ENCODE measurements around the gene STK17A.
"Not testable (repeated sequence)": the region's sequence is repeated elsewhere in the genome, so short reads cannot be mapped to it uniquely, and the experiment has no call there.

STK17A gene

DNA sequence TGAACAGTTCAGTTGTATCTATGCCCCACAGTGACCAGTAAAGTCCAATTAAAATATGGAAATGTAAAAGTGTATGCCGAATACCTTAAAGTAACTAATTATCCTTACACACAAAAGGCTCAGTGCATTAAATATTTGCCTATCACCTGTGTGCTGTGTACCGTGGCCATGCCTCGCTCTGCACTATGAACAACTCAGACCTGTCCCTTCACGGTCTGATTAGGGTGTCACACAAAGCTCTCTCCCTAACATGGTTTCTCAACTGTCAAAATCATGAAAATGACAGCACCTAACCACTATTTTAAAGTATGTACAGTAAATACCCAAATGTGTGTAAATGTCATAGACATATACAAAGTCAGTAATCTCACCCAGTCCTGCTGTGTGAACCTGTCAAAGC, 43.1 kb downstream of the STK17A start:
- Histone ChIP-seq H3K4me1 (ENCODE audit: insufficient read depth, low read length) (peaks cover 5% of the 10 kb centered on the region), H3K9ac (ENCODE audit: low read depth, low read length) (no peak overlapping the region), H3K9me3 (ENCODE audit: control insufficient read depth, insufficient read depth, low read length) (no peaks in the 10 kb centered on the region), H3K36me3 (ENCODE audit: insufficient read depth, low read length) (no peaks in the 10 kb centered on the region)

DNA sequence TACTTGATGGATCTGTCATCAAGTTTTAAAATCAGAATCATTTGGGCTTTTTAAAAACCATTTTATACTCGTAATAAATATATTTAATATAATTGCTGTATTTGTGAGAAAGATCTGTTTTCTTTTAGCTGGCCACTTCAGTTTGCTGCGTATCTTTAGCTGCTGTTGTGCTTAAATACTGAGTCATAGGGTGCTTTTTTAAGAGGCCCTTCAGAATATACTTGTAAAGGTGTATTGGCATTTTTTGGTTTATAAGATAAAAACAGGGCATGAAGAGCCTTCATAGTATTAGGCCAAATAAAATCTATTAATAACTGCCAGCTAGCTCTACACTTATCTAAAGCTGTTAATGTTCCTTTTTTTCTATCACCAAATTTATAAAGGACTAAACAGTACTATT, 43.8 kb downstream of the STK17A start:
- Histone ChIP-seq H3K36me3 (ENCODE audit: insufficient read depth, low read length) (no peaks in the 10 kb centered on the region), H3K9me3 (ENCODE audit: control insufficient read depth, insufficient read depth, low read length) (no peaks in the 10 kb centered on the region), H3K4me1 (ENCODE audit: insufficient read depth, low read length) (peaks cover 5% of the 10 kb centered on the region), H3K9ac (ENCODE audit: low read depth, low read length) (no peak overlapping the region)

DNA sequence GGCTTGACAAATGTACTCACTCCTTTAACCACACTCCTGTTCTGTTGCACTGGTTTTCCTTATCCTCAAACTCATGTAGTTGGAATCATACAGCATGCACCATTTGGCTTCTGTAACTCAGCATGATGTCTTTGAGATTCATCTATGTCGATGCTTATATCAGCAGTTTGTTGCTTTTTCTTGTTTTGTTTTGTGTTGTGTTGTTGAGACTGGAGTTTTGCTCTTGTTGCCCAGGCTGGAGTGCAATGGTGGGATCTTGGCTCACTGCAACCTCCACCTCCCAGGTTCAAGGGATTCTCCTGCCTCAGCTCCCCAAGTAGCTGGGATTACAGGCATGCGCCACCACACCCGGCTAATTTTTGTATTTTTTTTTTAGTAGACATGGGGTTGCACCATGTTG, 44.9 kb downstream of the STK17A start:
- H3K4me1 ChIP-seq (ENCODE audit: insufficient read depth, low read length); H3K9me3 ChIP-seq (ENCODE audit: control insufficient read depth, insufficient read depth, low read length); H3K9ac ChIP-seq (ENCODE audit: low read depth, low read length): not testable (repeated sequence)
- H3K36me3 ChIP-seq (ENCODE audit: insufficient read depth, low read length): peaks cover 10% of the 10 kb centered on the region

DNA sequence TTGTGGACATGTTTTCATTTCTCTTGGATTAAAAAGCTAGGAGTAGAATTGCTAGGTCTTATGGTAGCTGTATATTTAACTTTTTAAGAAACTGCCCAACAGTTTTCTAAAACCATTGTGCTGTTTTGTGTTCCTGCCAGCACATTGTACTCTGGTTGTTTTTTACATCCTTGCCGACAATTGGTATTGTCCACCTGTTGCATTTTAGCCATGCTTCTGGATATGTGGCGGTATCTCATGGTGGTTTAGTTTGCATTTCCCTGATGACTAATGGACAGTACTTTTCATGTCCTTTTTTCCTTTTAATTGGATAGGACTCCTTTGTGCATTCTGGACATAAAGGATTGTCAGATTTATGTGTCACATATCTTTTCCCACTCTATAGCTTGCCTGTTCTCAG, 45.5 kb downstream of the STK17A start:
- Histone ChIP-seq H3K9ac (ENCODE audit: low read depth, low read length) (no peak overlapping the region), H3K4me1 (ENCODE audit: insufficient read depth, low read length) (peaks cover 5% of the 10 kb centered on the region), H3K9me3 (ENCODE audit: control insufficient read depth, insufficient read depth, low read length) (no peaks in the 10 kb centered on the region), H3K36me3 (ENCODE audit: insufficient read depth, low read length) (peaks cover 11% of the 10 kb centered on the region)

DNA sequence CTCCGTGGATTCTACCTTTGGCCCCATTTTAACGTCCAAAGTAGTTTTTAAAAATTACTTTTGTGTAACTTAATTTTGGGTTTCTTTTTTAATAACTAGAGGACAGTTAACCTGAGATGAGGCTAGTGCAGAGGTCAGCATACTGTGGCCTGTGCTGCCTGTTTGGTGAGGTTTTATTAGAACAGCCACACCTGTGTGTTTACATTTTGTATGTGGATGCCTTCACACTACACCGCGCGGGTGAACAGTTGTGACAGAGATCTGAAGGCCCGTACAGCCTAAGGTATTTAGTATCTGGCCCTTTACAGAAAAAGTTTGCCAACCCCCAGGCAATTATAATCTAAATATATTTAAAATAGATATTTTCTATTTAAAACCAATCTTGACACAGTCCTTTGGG, 46.9 kb downstream of the STK17A start:
- peaks cover 11% of the 10 kb centered on the region for H3K36me3 ChIP-seq (ENCODE audit: insufficient read depth, low read length)
- H3K9me3 ChIP-seq (ENCODE audit: control insufficient read depth, insufficient read depth, low read length): no peaks in the 10 kb centered on the region
- no peak overlapping the region for H3K9ac ChIP-seq (ENCODE audit: low read depth, low read length)
- peaks cover 5% of the 10 kb centered on the region for H3K4me1 ChIP-seq (ENCODE audit: insufficient read depth, low read length)

DNA sequence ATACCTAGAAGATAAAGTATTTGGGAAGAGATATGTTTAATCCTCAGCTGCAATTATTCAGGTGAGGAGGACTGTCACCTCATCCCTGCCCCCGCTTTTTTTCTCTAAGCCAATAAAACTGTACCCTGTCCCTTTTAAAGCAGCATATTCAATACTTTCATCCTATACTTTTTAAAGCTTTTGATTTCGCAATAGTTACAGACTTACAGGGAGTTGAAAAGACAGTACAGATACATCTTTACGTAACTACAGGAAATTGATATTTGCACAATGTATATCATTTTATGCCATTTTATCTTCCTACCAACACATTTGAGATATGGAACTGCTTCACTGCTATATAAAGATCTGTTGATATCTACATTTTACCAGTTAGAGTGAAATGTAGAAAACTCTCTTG, 47.6 kb downstream of the STK17A start:
- H3K36me3 ChIP-seq (ENCODE audit: insufficient read depth, low read length): peaks cover 15% of the 10 kb centered on the region
- H3K4me1 ChIP-seq (ENCODE audit: insufficient read depth, low read length): peaks cover 4% of the 10 kb centered on the region
- no peak overlapping the region for H3K9ac ChIP-seq (ENCODE audit: low read depth, low read length)
- H3K9me3 ChIP-seq (ENCODE audit: control insufficient read depth, insufficient read depth, low read length): no peaks in the 10 kb centered on the region

DNA sequence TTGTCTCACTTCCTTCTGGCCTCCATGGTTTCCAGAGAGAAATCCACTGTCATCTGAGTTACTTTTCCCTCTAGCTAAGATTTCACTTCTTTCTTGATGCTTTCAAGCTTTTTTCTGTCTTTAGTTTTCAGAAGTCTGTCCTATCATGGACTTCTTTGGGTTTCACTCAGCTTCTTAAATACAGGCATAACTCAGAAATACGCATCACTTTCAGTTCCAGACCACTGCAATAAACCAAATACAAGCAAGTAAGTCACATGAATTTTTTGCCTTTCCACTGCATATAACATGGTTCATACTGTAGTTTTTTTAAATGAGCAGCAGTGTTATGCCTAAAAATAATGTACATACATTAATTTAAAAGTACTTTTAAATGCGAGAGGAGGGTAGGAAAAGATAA, 48.7 kb downstream of the STK17A start:
- Histone ChIP-seq H3K9ac (ENCODE audit: low read depth, low read length) (no peak overlapping the region), H3K4me1 (ENCODE audit: insufficient read depth, low read length) (no peaks in the 10 kb centered on the region), H3K9me3 (ENCODE audit: control insufficient read depth, insufficient read depth, low read length) (no peaks in the 10 kb centered on the region), H3K36me3 (ENCODE audit: insufficient read depth, low read length) (peaks cover 19% of the 10 kb centered on the region)

DNA sequence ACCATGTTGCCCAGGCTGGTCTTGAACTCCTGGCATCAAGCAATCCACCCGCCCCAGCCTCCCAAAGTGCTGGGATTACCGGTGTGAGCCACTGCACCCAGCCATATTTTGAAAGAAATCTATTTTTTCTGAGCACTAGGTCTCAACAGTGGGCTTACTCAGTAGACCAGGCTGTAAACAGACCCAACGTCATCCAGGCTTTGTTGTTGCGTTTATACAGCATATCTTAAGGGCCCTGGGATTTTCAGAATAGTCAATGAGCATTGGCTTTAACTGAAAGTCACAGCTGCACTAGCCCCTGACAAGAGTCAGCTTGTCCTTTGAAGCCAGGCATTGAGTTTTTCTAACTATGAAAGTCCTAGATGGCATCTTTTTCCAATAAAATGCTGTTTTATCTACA, 49.8 kb downstream of the STK17A start:
- H3K4me1 ChIP-seq (ENCODE audit: insufficient read depth, low read length): no peaks in the 10 kb centered on the region
- peaks cover 27% of the 10 kb centered on the region for H3K36me3 ChIP-seq (ENCODE audit: insufficient read depth, low read length)
- no peaks in the 10 kb centered on the region for H3K9me3 ChIP-seq (ENCODE audit: control insufficient read depth, insufficient read depth, low read length)
- no peak overlapping the region for H3K9ac ChIP-seq (ENCODE audit: low read depth, low read length)

DNA sequence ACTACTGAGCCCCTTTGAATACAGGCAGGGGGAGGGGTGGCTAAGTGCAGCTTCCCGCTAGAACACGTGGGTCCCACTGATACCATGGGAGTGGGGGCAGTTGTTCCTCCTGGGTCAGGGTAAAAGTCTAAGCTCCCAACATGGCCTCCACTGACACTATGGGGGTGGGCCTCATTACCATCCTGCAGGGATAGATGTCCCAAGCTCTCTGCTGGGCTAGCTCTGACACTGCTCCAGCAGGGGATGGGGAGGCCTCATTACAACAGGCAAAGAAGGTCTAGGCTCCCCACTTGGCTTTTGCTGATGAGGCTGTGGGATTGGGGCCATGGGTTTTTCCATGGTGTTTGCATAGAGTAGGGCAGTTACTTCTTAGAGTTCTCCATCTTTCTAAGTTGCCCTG, 51.5 kb downstream of the STK17A start:
- Histone ChIP-seq H3K36me3 (ENCODE audit: insufficient read depth, low read length) (peaks cover 29% of the 10 kb centered on the region), H3K9ac (ENCODE audit: low read depth, low read length) (no peak overlapping the region), H3K4me1 (ENCODE audit: insufficient read depth, low read length) (no peaks in the 10 kb centered on the region), H3K9me3 (ENCODE audit: control insufficient read depth, insufficient read depth, low read length) (no peaks in the 10 kb centered on the region)

DNA sequence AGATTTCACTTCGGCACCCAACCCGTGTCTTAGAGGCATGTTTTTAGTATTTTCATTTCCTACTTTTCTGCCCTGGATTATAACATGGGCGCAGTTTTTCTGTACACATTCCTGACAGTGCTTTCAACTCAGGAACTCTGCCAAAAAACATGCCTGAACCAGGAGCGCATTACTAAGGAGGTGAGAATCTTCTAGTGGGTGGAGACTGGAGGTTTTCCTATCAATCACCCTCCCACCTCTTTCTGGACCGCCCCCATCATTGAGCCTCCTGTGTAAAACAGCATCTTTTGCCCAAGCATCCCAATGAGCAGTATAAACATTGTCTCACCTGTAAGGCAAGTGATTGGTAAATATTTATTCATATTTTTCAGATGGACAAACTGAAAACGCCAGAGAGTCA, 53.2 kb downstream of the STK17A start:
- Histone ChIP-seq H3K9ac (ENCODE audit: low read depth, low read length) (no peak overlapping the region), H3K4me1 (ENCODE audit: insufficient read depth, low read length) (no peaks in the 10 kb centered on the region), H3K36me3 (ENCODE audit: insufficient read depth, low read length) (peaks cover 38% of the 10 kb centered on the region), H3K9me3 (ENCODE audit: control insufficient read depth, insufficient read depth, low read length) (no peaks in the 10 kb centered on the region)

DNA sequence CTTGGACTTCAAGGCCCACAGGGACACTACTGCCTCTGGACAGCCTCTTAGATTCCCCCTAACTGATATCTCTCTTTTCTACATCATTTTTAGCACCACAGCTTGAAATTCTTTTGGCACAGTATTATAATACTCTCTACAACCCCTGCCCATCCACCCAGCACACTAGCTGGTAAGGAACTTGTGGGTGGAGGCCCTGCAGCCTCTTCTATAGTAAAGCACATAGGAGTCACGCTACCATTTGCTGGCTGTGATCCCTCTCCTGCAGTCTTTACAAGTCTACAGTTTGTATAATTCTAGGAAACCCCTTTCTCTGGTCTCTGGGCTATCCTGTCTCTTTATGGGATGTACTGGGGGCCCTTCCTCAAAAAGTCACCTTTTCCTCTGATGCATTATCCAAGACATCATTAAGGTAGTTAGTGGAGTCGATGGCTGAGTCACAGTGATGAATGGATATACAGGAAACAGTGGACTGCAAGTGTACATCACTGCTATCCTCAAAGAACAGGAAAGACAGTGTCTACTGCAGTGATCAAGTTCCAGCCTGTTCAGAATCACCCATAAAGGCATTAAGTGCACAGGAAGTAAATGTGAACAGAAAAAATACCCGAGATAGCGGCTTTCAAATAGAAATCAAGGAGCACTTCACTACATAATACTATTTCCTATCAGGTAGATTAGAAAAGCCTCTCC, 54.4 kb downstream of the STK17A start:
- H3K4me1 ChIP-seq (ENCODE audit: insufficient read depth, low read length): no peaks in the 10 kb centered on the region
- H3K36me3 ChIP-seq (ENCODE audit: insufficient read depth, low read length): peaks cover 33% of the 10 kb centered on the region
- no peak overlapping the region for H3K9ac ChIP-seq (ENCODE audit: low read depth, low read length)
- H3K9me3 ChIP-seq (ENCODE audit: control insufficient read depth, insufficient read depth, low read length): no peaks in the 10 kb centered on the region

DNA sequence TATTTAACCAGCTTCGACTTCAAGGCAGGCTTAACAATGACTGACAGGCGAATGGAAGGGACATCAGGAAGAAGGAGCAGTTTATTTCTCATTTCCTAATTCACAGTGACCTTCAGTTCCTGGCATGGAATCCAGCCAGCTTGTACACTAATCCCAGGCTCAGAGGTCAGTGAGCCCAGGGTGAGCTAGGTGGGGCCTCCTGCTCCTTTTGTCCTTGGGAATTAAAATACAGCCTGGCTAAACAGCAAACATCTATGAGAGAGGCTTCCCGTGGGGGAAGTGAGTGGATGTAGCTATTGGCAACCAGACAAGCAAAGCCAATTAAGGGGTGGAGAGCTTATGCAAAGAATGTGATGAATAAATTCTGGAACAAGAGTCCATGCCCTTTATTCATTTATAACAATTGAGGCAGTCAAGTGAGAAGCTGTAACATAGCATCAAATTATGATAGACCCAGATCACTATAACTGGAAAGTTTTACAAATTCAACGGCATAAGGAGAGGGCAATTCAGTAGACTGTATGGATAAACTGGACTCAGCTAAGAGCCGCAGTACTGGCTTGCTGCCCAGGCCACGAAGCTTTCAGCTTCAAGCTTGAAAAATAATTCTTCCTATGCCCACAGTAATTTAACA, 57.1 kb downstream of the STK17A start:
- Histone ChIP-seq H3K36me3 (ENCODE audit: insufficient read depth, low read length) (peaks cover 27% of the 10 kb centered on the region), H3K9ac (ENCODE audit: low read depth, low read length) (no peak overlapping the region), H3K4me1 (ENCODE audit: insufficient read depth, low read length) (no peaks in the 10 kb centered on the region), H3K9me3 (ENCODE audit: control insufficient read depth, insufficient read depth, low read length) (no peaks in the 10 kb centered on the region)

DNA sequence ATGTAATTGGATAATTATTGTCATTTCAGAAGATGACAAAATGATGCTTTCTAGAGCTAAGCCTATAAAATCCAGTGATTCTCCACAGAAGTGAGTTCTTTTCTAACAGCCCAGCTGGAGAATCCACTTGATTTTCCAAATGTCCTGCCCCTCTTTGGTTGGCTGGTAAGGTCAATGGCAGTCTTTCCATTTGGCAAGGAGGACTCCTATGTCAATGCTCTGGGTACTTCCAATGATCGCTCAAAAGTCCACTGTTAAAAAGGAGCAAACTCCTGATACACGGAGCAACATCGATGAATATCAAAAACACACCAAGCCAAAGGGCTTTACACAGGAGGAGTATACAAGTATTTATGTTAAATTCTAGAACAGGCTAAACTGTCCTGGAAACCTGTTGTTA, 57.8 kb downstream of the STK17A start:
- peaks cover 5% of the 10 kb centered on the region; the same call in 1 of the 2 replicates for H3K4me1 ChIP-seq (ENCODE audit: insufficient read depth, low read length)

DNA sequence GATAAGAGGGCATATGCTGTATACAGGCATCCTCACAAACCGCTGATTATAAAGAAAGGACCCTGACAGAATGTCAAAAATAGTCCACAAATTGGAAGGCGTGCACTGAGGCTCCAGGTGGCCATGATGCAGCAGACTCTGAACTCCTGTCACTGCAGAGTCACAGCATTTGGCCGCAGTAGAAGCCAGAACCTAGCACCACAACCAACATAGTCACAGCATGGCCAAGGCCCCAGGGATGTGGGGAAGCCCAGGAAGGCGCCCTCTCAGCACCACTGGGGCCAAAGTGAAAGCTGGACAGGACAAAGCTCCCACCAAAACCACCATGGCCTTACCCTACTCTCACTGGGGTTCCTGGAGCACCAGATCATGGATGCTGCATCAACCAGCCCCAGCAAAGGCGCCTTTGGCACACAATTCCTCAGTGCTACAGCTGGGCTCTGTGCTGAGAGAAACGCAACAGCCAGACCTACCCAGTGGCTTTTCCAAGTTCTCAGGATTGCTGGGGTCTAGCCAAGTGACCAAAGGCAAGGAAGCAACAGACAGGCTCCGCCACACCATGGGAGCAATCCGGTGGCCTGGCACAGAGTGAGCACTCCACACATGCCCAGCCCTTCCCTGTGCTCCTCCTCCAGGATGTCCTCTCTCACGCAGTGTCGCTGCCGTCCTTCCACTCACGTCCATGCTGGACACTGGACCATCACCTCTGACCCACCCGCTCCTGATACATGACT, 60.2 kb downstream of the STK17A start:
- H3K36me3 ChIP-seq (ENCODE audit: insufficient read depth, low read length): peaks cover 11% of the 10 kb centered on the region; the same call in 1 of the 2 replicates
- H3K4me1 ChIP-seq (ENCODE audit: insufficient read depth, low read length): peaks cover 27% of the 10 kb centered on the region
- H3K9me3 ChIP-seq (ENCODE audit: control insufficient read depth, insufficient read depth, low read length): no peaks in the 10 kb centered on the region
- H3K9ac ChIP-seq (ENCODE audit: low read depth, low read length): no peak overlapping the region

More for the DNA sequence above, 57.8 kb downstream of the STK17A start:
- H3K36me3 ChIP-seq (ENCODE audit: insufficient read depth, low read length): peaks cover 21% of the 10 kb centered on the region; the same call in 1 of the 2 replicates
- no peak overlapping the region for H3K9ac ChIP-seq (ENCODE audit: low read depth, low read length)
- no peaks in the 10 kb centered on the region for H3K9me3 ChIP-seq (ENCODE audit: control insufficient read depth, insufficient read depth, low read length)

DNA sequence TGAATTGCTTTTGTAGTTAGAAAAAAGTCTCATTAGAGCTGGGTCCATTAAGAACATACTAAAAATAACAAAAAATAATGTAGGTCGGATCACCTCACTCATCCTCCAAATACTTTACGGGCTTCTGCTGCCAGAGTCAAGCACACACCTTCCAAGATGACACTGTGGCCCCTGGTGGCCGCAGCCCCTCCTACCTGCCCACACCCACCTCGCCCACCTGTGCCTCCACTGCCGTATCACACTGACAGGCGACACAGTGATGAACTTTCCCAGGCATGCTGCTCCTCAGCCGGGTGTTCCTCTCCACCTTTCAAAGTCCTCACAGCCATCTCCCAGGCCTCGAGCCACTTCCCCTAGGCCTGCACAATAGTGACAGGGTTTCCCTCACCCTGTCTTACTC, 60.9 kb downstream of the STK17A start:
- Histone ChIP-seq H3K4me1 (ENCODE audit: insufficient read depth, low read length) (peaks cover 34% of the 10 kb centered on the region), H3K9me3 (ENCODE audit: control insufficient read depth, insufficient read depth, low read length) (no peaks in the 10 kb centered on the region), H3K9ac (ENCODE audit: low read depth, low read length) (no peak overlapping the region), H3K36me3 (ENCODE audit: insufficient read depth, low read length) (peaks cover 11% of the 10 kb centered on the region; the same call in 1 of the 2 replicates)

Measured in ES-I3 (cell line).